ENCODE data around the gene SLC1A5.
"Not testable (repeated sequence)": the region's sequence is repeated elsewhere in the genome, so short reads cannot be mapped to it uniquely, and the experiment has no call there.

SLC1A5 gene

GRCh38 chr19:46772170-46773017 is 16.0 kb downstream of the SLC1A5 start:
- DNase-seq (ENCODE audit: low read depth in 2 of 2): no peak

- not testable (repeated sequence) for DNase-seq (ENCODE audit: low read depth in 2 of 2)
These were observed 19.6 kb downstream of the SLC1A5 start for GRCh38 chr19:46768746-46769145.

- DNase-seq (ENCODE audit: low read depth in 2 of 2): peak; percentile 35 to 41
These were observed 21.7 kb downstream of the SLC1A5 start for GRCh38 chr19:46766569-46767317.

- DNase-seq (ENCODE audit: low read depth in 2 of 2): no peak
These were observed 23.5 kb downstream of the SLC1A5 start for GRCh38 chr19:46764817-46765291.

GRCh38 chr19:46762245-46762890 is 26.0 kb downstream of the SLC1A5 start:
- no peak for DNase-seq (ENCODE audit: low read depth in 2 of 2)

GRCh38 chr19:46761418-46761831 is 27.0 kb downstream of the SLC1A5 start:
- DNase-seq (ENCODE audit: low read depth in 2 of 2): no peak

GRCh38 chr19:46760897-46761296 is 27.5 kb downstream of the SLC1A5 start:
- DNase-seq (ENCODE audit: low read depth in 2 of 2): not testable (repeated sequence)

- no peak for DNase-seq (ENCODE audit: low read depth in 2 of 2)
These were observed 28.0 kb downstream of the SLC1A5 start for GRCh38 chr19:46760363-46760762.

- DNase-seq (ENCODE audit: low read depth in 2 of 2): no peak
These were observed 28.5 kb downstream of the SLC1A5 start for GRCh38 chr19:46759817-46760333.

- DNase-seq (ENCODE audit: low read depth in 2 of 2): no peak
These were observed 29.2 kb downstream of the SLC1A5 start for GRCh38 chr19:46759206-46759605.

GRCh38 chr19:46756544-46756888 is 31.9 kb downstream of the SLC1A5 start:
- DNase-seq (ENCODE audit: low read depth in 2 of 2): no peak

- no peak for DNase-seq (ENCODE audit: low read depth in 2 of 2)
These were observed 32.4 kb downstream of the SLC1A5 start for GRCh38 chr19:46755853-46756543.

GRCh38 chr19:46755077-46755852 is 33.1 kb downstream of the SLC1A5 start:
- no peak for DNase-seq (ENCODE audit: low read depth in 2 of 2)

GRCh38 chr19:46753420-46754155 is 34.8 kb downstream of the SLC1A5 start:
- peak; percentile 36 for DNase-seq (ENCODE audit: low read depth in 2 of 2)

GRCh38 chr19:46748325-46749109 is 39.9 kb downstream of the SLC1A5 start:
- DNase-seq (ENCODE audit: low read depth in 2 of 2): peak; percentile 53 to 58

GRCh38 chr19:46746281-46747057 is 41.9 kb downstream of the SLC1A5 start, which contains the start of gene STRN4:
STRN4 (minus strand) TSS chr19:46746450; CDS start chr19:46746430, 20 bp downstream.
- DNase-seq (ENCODE audit: low read depth in 2 of 2): peak in 1 of 2 donors; percentile 57

- DNase-seq (ENCODE audit: low read depth in 2 of 2): peak in 1 of 2 donors; percentile 38
These were observed 42.7 kb downstream of the SLC1A5 start, which contains the start of gene FKRP for GRCh38 chr19:46745521-46746280. FKRP (plus strand) TSS chr19:46746057; CDS start chr19:46755451, 9,394 bp downstream.
